GM18519 (cell line): ENCODE results near the gene ECEL1.
"Not testable (repeated sequence)": the region's sequence is repeated elsewhere in the genome, so short reads cannot be mapped to it uniquely, and the experiment has no call there.

ENCODE experiments used
- ATAC-seq: cut with Tn5 transposase; IDR thresholded peaks from one replicate; pipeline ENCODE4 v1.9.1; 2021; ENCODE audit warnings: mild to moderate bottlenecking, moderate library complexity; ENCODE audit not compliant: unreplicated experiment, low FRiP score

Gene ECEL1

GRCh38 chr2:232433622-232434021 lies 54.0 kb downstream of the ECEL1 start:
- ATAC-seq, result not testable (repeated sequence)

- no peak for ATAC-seq
Measured at GRCh38 chr2:232432598-232433184, 54.9 kb downstream of the ECEL1 start.

GRCh38 chr2:232431705-232432590 lies 55.7 kb downstream of the ECEL1 start:
- ATAC-seq, result no peak
